Ascending aorta (tissue), 2 donors: ENCODE measurements around the gene KATNBL1. TPM values are rescaled to one million over a fixed set of nuclear protein-coding genes. Genes with fewer than 3 reads are reported as not detected.

ENCODE experiments used
- DNase-seq, 2 donors: peaks; one replicate each; pipeline ENCODE4 v3.0.0-alpha.2; 2019; ENCODE audit warnings: low spot score in 2 of 2
- H3K27ac ChIP-seq, 2 donors: fragments of 200-600 bp; sonication (generic); one replicate each; pipeline ENCODE4 v1.5.1; 2016 to 2017; ENCODE audit warnings: mild to moderate bottlenecking in 1 of 2
- H3K27me3 ChIP-seq: fragments of 200-600 bp; sonication (generic); one replicate; pipeline ENCODE4 v1.5.1; 2017
- H3K36me3 ChIP-seq, 2 donors: fragments of 200-600 bp; sonication (generic); one replicate each; pipeline ENCODE4 v1.5.1; 2016
- H3K4me1 ChIP-seq, 2 donors: fragments of 200-600 bp; sonication (generic); one replicate each; pipeline ENCODE4 v1.5.1; 2016 to 2017; ENCODE audit warnings: mild to moderate bottlenecking in 1 of 2
- H3K4me3 ChIP-seq, 2 donors: fragments of 200-600 bp; sonication (generic); one replicate each; pipeline ENCODE4 v1.5.1; 2016 to 2017; ENCODE audit warnings: mild to moderate bottlenecking in 1 of 2
- H3K9me3 ChIP-seq, 2 donors: fragments of 200-600 bp; sonication (generic); one replicate each; pipeline ENCODE4 v1.5.1; 2016
- CTCF ChIP-seq, 3 experiments: fragments of 200-600 bp in 2 of 3; fragments of 450-650 bp in 1 of 3; sonication (generic) in 2 of 3; IDR thresholded peaks; one replicate each; pipeline ENCODE4 v1.5.1; 2016 to 2019; ENCODE audit warnings: antibody characterized with exemption in 3 of 3, mild to moderate bottlenecking in 1 of 3, moderate library complexity in 1 of 3
- intact Hi-C: fragments of 100-400 bp; cut with DNase I; formaldehyde crosslinking; loops from one replicate; pipeline ENCODE4 v1.15.1; 2023
- total RNA-seq: library from RNA; depleted of rRNA; stranded (reverse); fragments of >200 nt; gene quantifications from one replicate; pipeline ENCODE4 v1.1.0, GENCODE V29; 2016

Gene KATNBL1
- total RNA-seq, 1 donor from 2014 or later = 34.3 TPM

GRCh38 chr15:34133511-34133910 is 76.4 kb downstream of the KATNBL1 start:
- Histone ChIP-seq H3K9me3 (no peaks in the 10 kb centered on the region), H3K4me1 (no peaks in the 10 kb centered on the region), H3K4me3 (no peak overlapping the region), H3K27ac (no peak overlapping the region), H3K27me3 (no peaks in the 10 kb centered on the region), H3K36me3 (peaks cover 2 to 3% of the 10 kb centered on the region in 2 donors)
- no peak for TF ChIP-seq CTCF (IDR thresholded peaks at IDR 0.05)
- DNase-seq = no peak
- intact Hi-C loops = no loop called here

- H3K9me3 ChIP-seq = no peaks in the 10 kb centered on the region
- TF ChIP-seq CTCF (IDR thresholded peaks at IDR 0.05) = no peak
- intact Hi-C loops = no loop called here
- no peaks in the 10 kb centered on the region for H3K4me1 ChIP-seq
- H3K27ac ChIP-seq = no peak overlapping the region
- no peak for DNase-seq
- no peaks in the 10 kb centered on the region for H3K27me3 ChIP-seq
- H3K4me3 ChIP-seq = no peak overlapping the region
- H3K36me3 ChIP-seq = peaks cover 0 to 2% of the 10 kb centered on the region in 2 donors
Observed at GRCh38 chr15:34132881-34133280, 77.0 kb downstream of the KATNBL1 start.

GRCh38 chr15:34128898-34129297 is 81.0 kb downstream of the KATNBL1 start:
- Histone ChIP-seq H3K27me3 (no peaks in the 10 kb centered on the region), H3K4me3 (no peak overlapping the region), H3K36me3 (no peaks in the 10 kb centered on the region), H3K27ac (no peak overlapping the region), H3K4me1 (no peaks in the 10 kb centered on the region), H3K9me3 (no peaks in the 10 kb centered on the region)
- intact Hi-C loops = no loop called here
- no peak for DNase-seq
- TF ChIP-seq CTCF (IDR thresholded peaks at IDR 0.05) = no peak

- H3K9me3 ChIP-seq = no peaks in the 10 kb centered on the region
- H3K36me3 ChIP-seq = no peaks in the 10 kb centered on the region
- H3K4me1 ChIP-seq = no peaks in the 10 kb centered on the region
- H3K27ac ChIP-seq = no peak overlapping the region
- no peaks in the 10 kb centered on the region for H3K27me3 ChIP-seq
- no peak overlapping the region for H3K4me3 ChIP-seq
- intact Hi-C loops = no loop called here
- TF ChIP-seq CTCF (IDR thresholded peaks at IDR 0.05) = no peak
- DNase-seq = no peak
Observed at GRCh38 chr15:34126522-34126921, 83.4 kb downstream of the KATNBL1 start.

- Histone ChIP-seq H3K27ac (no peak overlapping the region), H3K36me3 (no peaks in the 10 kb centered on the region), H3K4me1 (no peaks in the 10 kb centered on the region), H3K4me3 (no peak overlapping the region), H3K27me3 (no peaks in the 10 kb centered on the region), H3K9me3 (no peaks in the 10 kb centered on the region)
- intact Hi-C loops = no loop called here
- no peak for DNase-seq
- TF ChIP-seq CTCF (IDR thresholded peaks at IDR 0.05) = no peak
Observed at GRCh38 chr15:34125945-34126344, 84.0 kb downstream of the KATNBL1 start.

- Histone ChIP-seq H3K4me3 (no peak overlapping the region), H3K27ac (no peak overlapping the region), H3K27me3 (no peaks in the 10 kb centered on the region), H3K36me3 (no peaks in the 10 kb centered on the region), H3K4me1 (no peaks in the 10 kb centered on the region), H3K9me3 (no peaks in the 10 kb centered on the region)
- DNase-seq = no peak
- no peak for TF ChIP-seq CTCF (IDR thresholded peaks at IDR 0.05)
- intact Hi-C loops = no loop called here
Observed at GRCh38 chr15:34124651-34125050, 85.2 kb downstream of the KATNBL1 start.
